IPS-18c (cell line): ENCODE results near the gene TACC2.

Experiments
- H3K4me3 ChIP-seq: 2 replicates; pipeline ENCODE4 v1.7.0; 2013; ENCODE audit warnings: low read depth, mild to moderate bottlenecking, low read length, moderate library complexity; ENCODE audit not compliant: insufficient read depth
- H3K9me3 ChIP-seq: one replicate; pipeline ENCODE4 v1.6.1; 2013; ENCODE audit warnings: mild to moderate bottlenecking, low read length, moderate library complexity; ENCODE audit not compliant: control insufficient read depth, insufficient read depth

Gene TACC2

GRCh38 chr10:122298598-122299301 lies 309.8 kb downstream of the TACC2 start:
- H3K9me3 ChIP-seq, result peaks cover 2% of the 10 kb centered on the region

GRCh38 chr10:122299423-122300075 lies 310.6 kb downstream of the TACC2 start:
- no peak overlapping the region for H3K4me3 ChIP-seq
- peaks cover 2% of the 10 kb centered on the region for H3K9me3 ChIP-seq

More at GRCh38 chr10:122298598-122299301, 309.8 kb downstream of the TACC2 start:
- no peak overlapping the region for H3K4me3 ChIP-seq

- H3K9me3 ChIP-seq, result peaks cover 7% of the 10 kb centered on the region
- no peak overlapping the region for H3K4me3 ChIP-seq
These were observed 312.3 kb downstream of the TACC2 start for GRCh38 chr10:122301055-122301810.

- peaks cover 7% of the 10 kb centered on the region for H3K9me3 ChIP-seq
- no peak overlapping the region for H3K4me3 ChIP-seq
These were observed 312.8 kb downstream of the TACC2 start for GRCh38 chr10:122301811-122302115.

GRCh38 chr10:122302315-122302714 lies 313.4 kb downstream of the TACC2 start:
- Histone ChIP-seq H3K9me3 (peaks cover 7% of the 10 kb centered on the region), H3K4me3 (no peak overlapping the region)

GRCh38 chr10:122303271-122304053 lies 314.5 kb downstream of the TACC2 start:
- Histone ChIP-seq H3K9me3 (peaks cover 7% of the 10 kb centered on the region), H3K4me3 (no peak overlapping the region)
